GM12878 (cell line): ENCODE results near the gene MIGA2. TPM values are rescaled to one million over a fixed set of nuclear protein-coding genes. Genes with fewer than 3 reads are reported as not detected.

Source experiments
- ATAC-seq: fragments of 200-7000 bp; cut with Tn5 transposase; 3 replicates; pipeline ENCODE4 v1.9.1; 2020; ENCODE audit warnings: mild to moderate bottlenecking, moderate library complexity
- BruUV-seq: library from RNA; stranded (reverse); fragments of 400-500 nt; replicated peaks from 2 replicates; lab custom pipeline; 2021; lab: Mats Ljungman, UMichigan
- CTCF ChIA-PET: fragments of 300-600 bp; sonication (Branson Sonifier 250); formaldehyde crosslinking; extraction: SDS; loops from one replicate; lab custom pipeline; 2021; ENCODE audit warnings: inconsistent platforms; lab: Yijun Ruan, JAX
- POLR2A ChIA-PET: fragments of 350-600 bp; formaldehyde crosslinking; extraction: SDS; loops from one replicate; lab custom pipeline; 2021; ENCODE audit warnings: inconsistent platforms; lab: Charles Lee
- RAD21 ChIA-PET: fragments of 300-600 bp; sonication (Branson Sonifier 250); formaldehyde crosslinking; loops from one replicate; lab custom pipeline; 2023; ENCODE audit warnings: antibody characterized with exemption; ENCODE audit not compliant: unreplicated experiment; lab: Charles Lee
- SMC1A ChIA-PET: fragments of 300-600 bp; sonication (Branson Sonifier 250); formaldehyde crosslinking; loops from one replicate; lab custom pipeline; 2023; ENCODE audit not compliant: unreplicated experiment, uncharacterized antibody; lab: Charles Lee
- DNase-seq: peaks from one replicate; pipeline ENCODE4 v3.0.0-alpha.2; 2011; ENCODE audit warnings: low read depth, low spot score
- FAIRE-seq: peaks from 3 replicates; lab custom pipeline; 2011; peaks lifted over from hg19 to GRCh38; lab: Jason Lieb, UNC
- H2AFZ ChIP-seq: 2 replicates; pipeline ENCODE4 v1.6.0; 2011; ENCODE audit warnings: low read depth, low read length, control low read depth; ENCODE audit not compliant: control insufficient read depth
- H3K27ac ChIP-seq: 2 replicates; pipeline ENCODE4 v1.5.1; 2011; ENCODE audit warnings: control low read depth; ENCODE audit not compliant: control insufficient read depth, insufficient read depth
- H3K27me3 ChIP-seq, 2 experiments: replicated peaks in 1 of 2; 2 replicates each; pipeline versions ENCODE4 v1.6.0 to v1.6.1; 2011; ENCODE audit warnings: low read length in 1 of 2; ENCODE audit not compliant: control insufficient read depth in 2 of 2, insufficient read depth in 2 of 2
- H3K36me3 ChIP-seq, 2 experiments: 2 replicates each; pipeline ENCODE4 v1.5.1; 2011; ENCODE audit warnings: low read length in 1 of 2; ENCODE audit not compliant: control insufficient read depth in 2 of 2, insufficient read depth in 2 of 2
- H3K4me1 ChIP-seq: 2 replicates; pipeline ENCODE4 v1.6.1; 2011; ENCODE audit warnings: mild to moderate bottlenecking, low read length, moderate library complexity, mixed read lengths; ENCODE audit not compliant: control insufficient read depth, insufficient read depth
- H3K4me2 ChIP-seq: 2 replicates; pipeline ENCODE4 v1.6.0; 2011; ENCODE audit warnings: control low read depth; ENCODE audit not compliant: control insufficient read depth, insufficient read depth
- H3K4me3 ChIP-seq: fragments of 200-600 bp; sonication (generic); 2 replicates; pipeline ENCODE4 v1.5.1; 2016
- H3K79me2 ChIP-seq: 2 replicates; pipeline ENCODE4 v1.6.0; 2011; ENCODE audit warnings: low read length; ENCODE audit not compliant: control insufficient read depth, insufficient read depth
- H3K9ac ChIP-seq: 2 replicates; pipeline ENCODE4 v1.8.0; 2011; ENCODE audit warnings: low read length, control low read depth, mixed read lengths; ENCODE audit not compliant: control insufficient read depth, insufficient read depth
- H3K9me3 ChIP-seq: replicated peaks from 3 replicates; pipeline ENCODE4 v1.5.1; 2011; ENCODE audit warnings: mild to moderate bottlenecking, low read length; ENCODE audit not compliant: control insufficient read depth, insufficient read depth
- H4K20me1 ChIP-seq: 2 replicates; pipeline ENCODE4 v1.6.0; 2011; ENCODE audit not compliant: control insufficient read depth, insufficient read depth
- BHLHE40 ChIP-seq, 2 experiments: fragments of 450-650 bp in 1 of 2; IDR thresholded peaks; 2 replicates each; pipeline ENCODE4 v1.6.1; 2011 to 2017; ENCODE audit warnings: low read depth in 2 of 2, borderline replicate concordance in 1 of 2, improper control_type of control experiment in 1 of 2, low read length in 1 of 2, mild to moderate bottlenecking in 1 of 2
- CBFB ChIP-seq: IDR thresholded peaks from 2 replicates; pipeline ENCODE4 v1.6.1; 2016; ENCODE audit warnings: antibody characterized with exemption, low read depth
- CBX5 ChIP-seq: sonication (generic); IDR thresholded peaks from 2 replicates; pipeline ENCODE4 v1.6.1; 2016; ENCODE audit warnings: low read depth, moderate library complexity, mild to moderate bottlenecking, inconsistent platforms
- EGR1 ChIP-seq, 2 experiments: IDR thresholded peaks; 1 replicate in 1 of 2; 2 replicates in 1 of 2; pipeline ENCODE4 v1.6.1; 2011 to 2012; ENCODE audit warnings: low read depth in 2 of 2, low read length in 2 of 2, borderline replicate concordance in 1 of 2, mild to moderate bottlenecking in 1 of 2, moderate library complexity in 1 of 2
- HDAC6 ChIP-seq: fragments of 200-600 bp; sonication (generic); IDR thresholded peaks from one replicate; pipeline ENCODE4 v1.8.0; 2017; ENCODE audit warnings: antibody characterized with exemption; ENCODE audit not compliant: unreplicated experiment
- IRF4 ChIP-seq: IDR thresholded peaks from 2 replicates; pipeline ENCODE4 v1.6.1; 2011; ENCODE audit warnings: low read depth, low read length
- MTA2 ChIP-seq: fragments of 450-650 bp; IDR thresholded peaks from 2 replicates; pipeline ENCODE4 v1.6.1; 2016; ENCODE audit warnings: low read depth, mild to moderate bottlenecking, moderate library complexity
- MXI1 ChIP-seq: fragments of 150-350 bp; IDR thresholded peaks from 2 replicates; pipeline ENCODE4 v1.6.1; 2011; ENCODE audit warnings: low read depth, mild to moderate bottlenecking, inconsistent platforms, low read length, improper control_type of control experiment
- RFX5 ChIP-seq: IDR thresholded peaks from 2 replicates; pipeline ENCODE4 v1.6.1; 2011; ENCODE audit warnings: low read depth, low read length, improper control_type of control experiment
- SUZ12 ChIP-seq: fragments of 200-600 bp; sonication (generic); IDR thresholded peaks from one replicate; pipeline ENCODE4 v1.6.1; 2018; ENCODE audit warnings: antibody characterized with exemption, mild to moderate bottlenecking; ENCODE audit not compliant: unreplicated experiment
- USF1 ChIP-seq: IDR thresholded peaks from 2 replicates; pipeline ENCODE4 v1.6.1; 2011; ENCODE audit warnings: borderline replicate concordance, low read depth, mild to moderate bottlenecking, moderate library complexity, mixed read lengths, low read length; ENCODE audit not compliant: insufficient read depth; ENCODE audit errors: extremely low read length
- WGBS: methylation state at CpG from one replicate; pipeline ENCODE4 v1.1.6; 2016; ENCODE audit warnings: low lambda C conversion rate; ENCODE audit not compliant: insufficient replicate concordance, insufficient coverage; ENCODE audit errors: missing lambda C conversion rate; 5-methylcytosine and 5-hydroxymethylcytosine counted together
- in situ Hi-C: fragments of 300-500 bp; cut with MboI; formaldehyde crosslinking; loops from 9 replicates; pipeline ENCODE4 v1.14.3; 2018; ENCODE audit warnings: mixed read lengths
- intact Hi-C: fragments of 100-400 bp; cut with micrococcal nuclease; formaldehyde crosslinking; loops from one replicate; pipeline ENCODE4 v1.14.2; 2022; ENCODE audit not compliant: unreplicated experiment
- polyA plus RNA-seq, 11 experiments: library from polyadenylated mRNA; depleted of rRNA in 4 of 11; unstranded in 6 of 11; stranded (reverse) in 5 of 11; fragments of >200 nt; fragmentation: Nextera tagmentation in 4 of 11; fragmentation: Illumina TruSeq in 1 of 11; extraction: Ambion mirVana in 4 of 11; extraction: Trizol in 1 of 11; gene quantifications; 1 replicate in 1 of 11; 2 replicates in 10 of 11; pipeline versions ENCODE4 v1.2.1 to v1.2.3, GENCODE V29; 2011 to 2016; ENCODE audit warnings: inconsistent platforms in 2 of 11, missing spikeins in 2 of 11, low read depth in 1 of 11
- total RNA-seq, 4 experiments: library from RNA; depleted of rRNA in 3 of 4; stranded (reverse); fragments of >200 nt in 3 of 4; fragmentation: Illumina TruSeq in 1 of 4; extraction: Trizol in 1 of 4; gene quantifications; 2 replicates each; pipeline versions ENCODE4 v1.2.1 to v1.2.3, GENCODE V29; 2013 to 2021

The MIGA2 gene
- total and polyA plus RNA-seq, 10 of the 15 experiments (the other 5 are each of a cell fraction or from before 2014, with no cell fraction given): 0.14 to 31.0 (median 12.7) TPM

- H2AFZ ChIP-seq: peak overlapping the region; percentile 95
- ChIA-PET CTCF (interaction anchor here (1.2 to 4.4 kb wide), 5 partner anchors 11 to 31 kb away, joined by 4 to 32 read pairs (median 10); no protein-coding TSS in a partner anchor), RAD21 (interaction anchor here (0.7 to 2.2 kb wide), 3 partner anchors 13 to 73 kb away, joined by 3 to 7 read pairs (median 3); no protein-coding TSS in a partner anchor), SMC1A (interaction anchor here (0.6 to 2.6 kb wide), 4 partner anchors 10 to 552 kb away, joined by 3 to 11 read pairs (median 4); no protein-coding TSS in a partner anchor), POLR2A (interaction anchor here (0.5 to 1.9 kb wide), 6 partner anchors 14 to 1017 kb away, joined by 3 to 7 read pairs (median 4); no protein-coding TSS in a partner anchor)
- H3K4me1 ChIP-seq: peaks cover 7% of the 10 kb centered on the region
- 1% methylated on average over 33 of the region's 37 CpGs for WGBS
- intact Hi-C loops: loop anchor here (2.0 kb wide), 1 partner anchor 31 kb away; the partner anchor contains the start of gene DOLPP1
- DNase-seq (no peak), ATAC-seq (peak; percentile 53), FAIRE-seq (no peak)
- H3K4me3 ChIP-seq: peak overlapping the region; percentile 98
- no TSS peak for BruUV-seq
- H3K9ac ChIP-seq: peak overlapping the region; percentile 85
- no peaks in the 10 kb centered on the region for H3K36me3 ChIP-seq
- no peaks in the 10 kb centered on the region; a peak in 1 of 4 replicates for H3K27me3 ChIP-seq
- peak overlapping the region; percentile 92 for H3K27ac ChIP-seq
- no peaks in the 10 kb centered on the region for H4K20me1 ChIP-seq
- in situ Hi-C loops: no loop called here
- H3K9me3 ChIP-seq: no peaks in the 10 kb centered on the region; the same call in 2 of the 3 replicates
- H3K4me2 ChIP-seq: peak overlapping the region; percentile 46
- TF ChIP-seq BHLHE40 (IDR thresholded peaks at IDR 0.05; ENCODE audit: borderline replicate concordance in 1 of 2, low read depth in 2 of 2, low read length in 1 of 2) (no peak), MTA2 (0 out of 2 replicates have a peak, but pooled peaks have one; percentile 18), SUZ12 (no peak), EGR1 (IDR thresholded peaks at IDR 0.05; ENCODE audit: borderline replicate concordance in 1 of 2, low read depth in 2 of 2, low read length in 2 of 2) (0 out of 3 replicates have a peak, but pooled peaks of 1 of the 2 experiments have one; percentile 13), CBX5 (no peak), HDAC6 (no peak), MXI1 (no peak), IRF4 (no peak), CBFB (0 out of 2 replicates have a peak, but pooled peaks have one; percentile 7), RFX5 (no peak), USF1 (no peak)
- peaks cover 25% of the 10 kb centered on the region for H3K79me2 ChIP-seq
These were observed 75.2 kb downstream of the MIGA2 start for GRCh38 chr9:129111528-129112151.
